Mesenchymal stem cell (in vitro differentiated cells and primary cell): Measurements from ENCODE around the gene U2SURP.
"Not testable (repeated sequence)": the region's sequence is repeated elsewhere in the genome, so short reads cannot be mapped to it uniquely, and the experiment has no call there.

Experiments
- DNase-seq: peaks from one replicate; pipeline ENCODE4 v3.0.0-alpha.2; 2013
- H2AFZ ChIP-seq: one replicate; pipeline ENCODE4 v1.6.1; 2013; ENCODE audit warnings: low read depth, mild to moderate bottlenecking, control low read depth, inconsistent platforms, low read length, moderate library complexity
- H2AK5ac ChIP-seq: 2 replicates; pipeline ENCODE4 v1.6.1; 2013; ENCODE audit warnings: low read length, moderate library complexity, mild to moderate bottlenecking, inconsistent platforms; ENCODE audit not compliant: severe bottlenecking
- H2BK120ac ChIP-seq: one replicate; pipeline ENCODE4 v1.6.1; 2013; ENCODE audit warnings: low read depth, mild to moderate bottlenecking, inconsistent platforms, low read length, moderate library complexity
- H2BK12ac ChIP-seq, 2 experiments: one replicate each; pipeline ENCODE4 v1.6.1; 2013; ENCODE audit warnings: inconsistent platforms in 2 of 2, low read length in 2 of 2, mild to moderate bottlenecking in 2 of 2, moderate library complexity in 2 of 2, control low read depth in 1 of 2
- H2BK15ac ChIP-seq: one replicate; pipeline ENCODE4 v1.6.1; 2013; ENCODE audit warnings: mild to moderate bottlenecking, low read depth, inconsistent platforms; ENCODE audit not compliant: poor library complexity, severe bottlenecking
- H2BK5ac ChIP-seq: 2 replicates; pipeline ENCODE4 v1.6.1; 2013; ENCODE audit warnings: low read depth, mild to moderate bottlenecking, low read length, control low read depth, inconsistent platforms; ENCODE audit not compliant: poor library complexity, severe bottlenecking
- H3K14ac ChIP-seq, 2 experiments: one replicate each; pipeline ENCODE4 v1.6.1; 2013; ENCODE audit warnings: inconsistent platforms in 2 of 2, low read length in 2 of 2, control low read depth in 1 of 2, mild to moderate bottlenecking in 1 of 2, moderate library complexity in 1 of 2
- H3K18ac ChIP-seq, 2 experiments: one replicate each; pipeline ENCODE4 v1.6.1; 2013; ENCODE audit warnings: inconsistent platforms in 2 of 2, low read length in 2 of 2, control low read depth in 1 of 2, low read depth in 1 of 2, mild to moderate bottlenecking in 1 of 2
- H3K23ac ChIP-seq, 2 experiments: one replicate each; pipeline ENCODE4 v1.6.1; 2013; ENCODE audit warnings: inconsistent platforms in 2 of 2, low read length in 2 of 2, mild to moderate bottlenecking in 2 of 2, moderate library complexity in 2 of 2, control low read depth in 1 of 2
- H3K27ac ChIP-seq: 2 replicates; pipeline ENCODE4 v1.5.1; 2013; ENCODE audit warnings: mild to moderate bottlenecking, moderate library complexity, low read length, control low read depth, inconsistent platforms; ENCODE audit not compliant: poor library complexity, severe bottlenecking
- H3K27me3 ChIP-seq, 2 experiments: 2 replicates each; pipeline versions ENCODE4 v1.6.1 to v1.7.0; 2013; ENCODE audit warnings: low read length in 2 of 2, mild to moderate bottlenecking in 2 of 2, moderate library complexity in 2 of 2, control low read depth in 1 of 2, inconsistent platforms in 1 of 2; ENCODE audit not compliant: control insufficient read depth in 1 of 2, insufficient read depth in 1 of 2
- H3K36me3 ChIP-seq, 2 experiments: 2 replicates each; pipeline versions ENCODE4 v1.6.1 to v1.7.0; 2013; ENCODE audit warnings: low read length in 2 of 2, control low read depth in 1 of 2, inconsistent platforms in 1 of 2, low read depth in 1 of 2, mild to moderate bottlenecking in 1 of 2; ENCODE audit not compliant: insufficient read depth in 2 of 2, control insufficient read depth in 1 of 2
- H3K4ac ChIP-seq, 2 experiments: one replicate each; pipeline ENCODE4 v1.6.1; 2013; ENCODE audit warnings: inconsistent platforms in 2 of 2, low read length in 2 of 2, mild to moderate bottlenecking in 2 of 2, moderate library complexity in 2 of 2, control low read depth in 1 of 2, low read depth in 1 of 2
- H3K4me1 ChIP-seq: 2 replicates; pipeline ENCODE4 v1.6.1; 2013; ENCODE audit warnings: low read depth, low read length, control low read depth; ENCODE audit not compliant: control insufficient read depth, insufficient read depth
- H3K4me2 ChIP-seq: 2 replicates; pipeline ENCODE4 v1.6.1; 2013; ENCODE audit warnings: low read length, mild to moderate bottlenecking, inconsistent platforms; ENCODE audit not compliant: poor library complexity, severe bottlenecking
- H3K4me3 ChIP-seq, 2 experiments: 2 replicates each; pipeline versions ENCODE4 v1.5.1 to v1.7.0; 2013; ENCODE audit warnings: low read length in 2 of 2, mild to moderate bottlenecking in 2 of 2, control low read depth in 1 of 2, low read depth in 1 of 2; ENCODE audit not compliant: insufficient read depth in 1 of 2
- H3K79me1 ChIP-seq: replicated peaks from 2 replicates; pipeline ENCODE4 v1.6.1; 2013; ENCODE audit warnings: mild to moderate bottlenecking, control low read depth, low read length, inconsistent platforms; ENCODE audit not compliant: poor library complexity, severe bottlenecking
- H3K9ac ChIP-seq: 2 replicates; pipeline ENCODE4 v1.7.0; 2013; ENCODE audit warnings: mild to moderate bottlenecking, low read length, moderate library complexity
- H3K9me3 ChIP-seq: 2 replicates; pipeline ENCODE4 v1.7.0; 2013; ENCODE audit warnings: mild to moderate bottlenecking, low read length; ENCODE audit not compliant: control insufficient read depth
- H4K8ac ChIP-seq: one replicate; pipeline ENCODE4 v1.6.1; 2013; ENCODE audit warnings: inconsistent platforms, mild to moderate bottlenecking, low read length, moderate library complexity
- H4K91ac ChIP-seq: one replicate; pipeline ENCODE4 v1.6.1; 2013; ENCODE audit warnings: mild to moderate bottlenecking, low read length, inconsistent platforms
- WGBS: methylation state at CpG from one replicate; pipeline ENCODE4 v1.1.7; 2013; ENCODE audit warnings: mixed read lengths; 5-methylcytosine and 5-hydroxymethylcytosine counted together

The U2SURP gene

DNA sequence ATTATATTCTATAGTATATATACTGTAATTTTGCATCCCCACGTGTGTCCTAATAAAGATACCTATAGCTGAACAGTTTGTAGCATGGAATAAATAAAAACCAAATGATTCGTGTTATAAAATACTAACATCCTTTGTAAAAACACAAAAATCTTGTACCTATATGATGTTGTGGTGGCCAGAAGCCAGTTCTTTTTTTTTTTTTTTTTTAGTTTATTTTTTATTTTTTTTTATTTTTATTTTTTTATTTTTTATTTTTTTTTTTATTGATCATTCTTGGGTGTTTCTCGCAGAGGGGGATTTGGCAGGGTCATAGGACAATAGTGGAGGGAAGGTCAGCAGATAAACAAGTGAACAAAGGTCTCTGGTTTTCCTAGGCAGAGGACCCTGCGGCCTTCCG is 44.7 kb downstream of the U2SURP start:
- Histone ChIP-seq H3K36me3 (peaks cover 12 to 67% of the 10 kb centered on the region in 2 experiments), H3K79me1 (peaks cover 14% of the 10 kb centered on the region)
- not testable (repeated sequence) for H2BK12ac ChIP-seq, H2BK120ac ChIP-seq, H2AFZ ChIP-seq, H3K14ac ChIP-seq, H3K27ac ChIP-seq, H3K23ac ChIP-seq, H2BK5ac ChIP-seq, H4K91ac ChIP-seq, H3K4ac ChIP-seq, H3K9ac ChIP-seq, H2BK15ac ChIP-seq, H3K9me3 ChIP-seq, H3K4me1 ChIP-seq, H4K8ac ChIP-seq, H2AK5ac ChIP-seq, H3K27me3 ChIP-seq, H3K18ac ChIP-seq, H3K4me3 ChIP-seq, DNase-seq, H3K4me2 ChIP-seq
- WGBS = no CpG with 5 or more reads among the region's 5 CpGs

DNA sequence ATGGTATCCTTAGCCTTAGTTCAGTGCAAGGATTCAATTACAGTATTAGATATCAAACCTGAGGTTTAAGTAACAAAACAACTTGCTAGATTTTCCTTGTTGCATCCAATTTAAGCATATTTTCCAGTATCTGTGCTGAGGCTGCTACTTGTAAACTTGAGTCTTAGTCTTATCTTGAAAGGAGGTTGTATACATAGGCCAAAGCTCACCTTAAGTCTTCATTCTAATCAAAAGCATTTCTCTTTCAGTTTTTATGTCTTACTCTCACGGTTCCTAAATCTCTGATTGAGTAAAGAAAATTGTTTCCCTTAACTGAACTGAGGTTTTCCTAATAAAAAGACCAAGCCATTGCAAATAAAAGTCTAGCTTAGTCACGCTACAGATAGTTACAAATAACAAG is 52.6 kb downstream of the U2SURP start:
- DNase-seq = no peak
- Histone ChIP-seq H3K23ac (no peak overlapping the region), H3K18ac (no peak overlapping the region), H2AFZ (no peak overlapping the region), H4K91ac (no peak overlapping the region), H2BK5ac (no peak overlapping the region), H3K4ac (no peak overlapping the region), H3K79me1 (peaks cover 20% of the 10 kb centered on the region), H3K4me1 (no peaks in the 10 kb centered on the region), H3K27ac (no peak overlapping the region), H2BK120ac (no peak overlapping the region), H3K27me3 (no peaks in the 10 kb centered on the region), H2AK5ac (no peak overlapping the region), H4K8ac (no peak overlapping the region), H3K9ac (no peak overlapping the region), H3K9me3 (no peaks in the 10 kb centered on the region), H3K14ac (no peak overlapping the region), H3K4me3 (no peak overlapping the region), H2BK15ac (no peak overlapping the region), H3K36me3 (peaks cover 8 to 95% of the 10 kb centered on the region in 2 experiments), H2BK12ac (no peak overlapping the region), H3K4me2 (no peak overlapping the region)
- WGBS = no CpG with 5 or more reads among the region's 2 CpGs

DNA sequence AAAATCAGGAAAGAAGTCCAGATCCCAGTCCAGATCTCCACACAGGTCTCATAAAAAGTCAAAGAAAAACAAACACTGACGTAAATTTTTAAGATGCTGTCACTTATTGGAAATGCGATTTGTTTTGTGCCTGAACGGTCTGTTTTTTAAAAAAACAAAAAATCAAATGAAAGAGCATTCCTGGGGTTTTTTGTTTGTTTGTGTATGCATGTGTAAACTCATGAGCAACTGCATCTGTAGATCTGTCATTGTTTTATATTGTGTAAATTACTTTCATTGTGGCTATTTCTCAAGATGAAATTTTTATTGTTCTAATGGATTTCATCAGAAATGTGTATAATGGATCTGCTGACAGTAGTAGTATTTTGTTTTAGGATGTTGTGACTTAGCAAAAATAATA is 55.0 kb downstream of the U2SURP start:
- no peak overlapping the region for H2AFZ ChIP-seq
- H3K4ac ChIP-seq = no peak overlapping the region
- no peaks in the 10 kb centered on the region for H3K9me3 ChIP-seq
- no peak overlapping the region for H4K91ac ChIP-seq
- H2BK15ac ChIP-seq = no peak overlapping the region
- no peak overlapping the region for H2AK5ac ChIP-seq
- H2BK120ac ChIP-seq = no peak overlapping the region
- H3K9ac ChIP-seq = no peak overlapping the region
- H2BK5ac ChIP-seq = no peak overlapping the region
- no peaks in the 10 kb centered on the region for H3K4me1 ChIP-seq
- peaks cover 5 to 84% of the 10 kb centered on the region in 2 experiments for H3K36me3 ChIP-seq
- no peaks in the 10 kb centered on the region for H3K27me3 ChIP-seq
- no peak overlapping the region for H4K8ac ChIP-seq
- H3K23ac ChIP-seq = no peak overlapping the region
- no peak overlapping the region for H3K14ac ChIP-seq
- H3K79me1 ChIP-seq = peaks cover 10% of the 10 kb centered on the region
- H3K4me2 ChIP-seq = no peak overlapping the region
- no peak overlapping the region for H3K4me3 ChIP-seq
- WGBS = 86% methylated on average over 3 of the region's 3 CpGs
- no peak overlapping the region for H3K18ac ChIP-seq
- no peak overlapping the region for H2BK12ac ChIP-seq
- DNase-seq = no peak
- no peak overlapping the region for H3K27ac ChIP-seq

DNA sequence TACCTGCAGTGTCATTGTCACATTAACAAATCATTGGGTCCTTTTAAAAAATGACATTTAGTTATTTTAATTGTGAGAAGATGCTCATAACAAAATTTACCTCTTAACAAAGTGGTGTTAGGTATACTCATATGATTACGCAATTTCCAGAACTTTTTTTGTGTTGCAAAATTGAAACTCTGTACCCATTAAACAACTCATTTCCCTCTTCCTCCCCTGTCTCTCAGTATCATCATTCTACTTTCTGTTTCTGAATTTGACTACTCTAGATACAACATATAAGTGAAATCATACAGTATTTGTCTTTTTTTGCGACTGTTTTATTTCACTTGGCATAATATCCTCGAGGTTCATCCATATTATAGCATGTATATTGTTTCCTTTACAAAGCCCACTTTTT is 59.5 kb downstream of the U2SURP start:
- H2BK15ac ChIP-seq = no peak overlapping the region
- H3K18ac ChIP-seq = no peak overlapping the region
- no peak overlapping the region for H4K91ac ChIP-seq
- peaks cover 0 to 46% of the 10 kb centered on the region in 2 experiments for H3K36me3 ChIP-seq
- no peak overlapping the region for H3K23ac ChIP-seq
- H2BK5ac ChIP-seq = no peak overlapping the region
- H3K27me3 ChIP-seq = no peaks in the 10 kb centered on the region
- H2AK5ac ChIP-seq = no peak overlapping the region
- no peaks in the 10 kb centered on the region for H3K4me1 ChIP-seq
- no peak overlapping the region for H3K14ac ChIP-seq
- no peaks in the 10 kb centered on the region for H3K9me3 ChIP-seq
- H3K9ac ChIP-seq = no peak overlapping the region
- H3K4ac ChIP-seq = no peak overlapping the region
- H3K4me2 ChIP-seq = no peak overlapping the region
- H2BK120ac ChIP-seq = no peak overlapping the region
- no peak overlapping the region for H2AFZ ChIP-seq
- WGBS = 100% methylated on average over 1 of the region's 3 CpGs
- no peak for DNase-seq
- H3K79me1 ChIP-seq = peaks cover 1% of the 10 kb centered on the region
- no peak overlapping the region for H3K27ac ChIP-seq
- no peak overlapping the region for H4K8ac ChIP-seq
- H3K4me3 ChIP-seq = no peak overlapping the region
- H2BK12ac ChIP-seq = no peak overlapping the region
